ENCODE measurements around the gene SMYD3. TPM values are rescaled to one million over a fixed set of nuclear protein-coding genes. Genes with fewer than 3 reads are reported as not detected.

SMYD3 gene
- total and polyA plus RNA-seq, 2 donors (not counting 3 experiments of a cell fraction or from before 2014, with no cell fraction given) = 16.0 to 32.1 TPM

GRCh38 chr1:245957427-245957826 lies 549.7 kb downstream of the SMYD3 start:
- FAIRE-seq = no peak
- POLR2A ChIA-PET = no interaction called here
- intact Hi-C loops (cut with micrococcal nuclease) = no loop called here

More at GRCh38 chr1:245957427-245957826, 549.7 kb downstream of the SMYD3 start:
- no peak overlapping the region for H3K4me3 ChIP-seq (replicated peaks in 1 of 3; ENCODE audit: insufficient read depth in 1 of 3, low read depth in 1 of 3, low read length in 3 of 3)
- H3K27ac ChIP-seq (ENCODE audit: insufficient read depth, low read depth, low read length) = no peak overlapping the region
- no peaks in the 10 kb centered on the region for H3K79me2 ChIP-seq (ENCODE audit: control insufficient read depth, insufficient read depth, low read length)
- no peaks in the 10 kb centered on the region for H3K27me3 ChIP-seq (ENCODE audit: control insufficient read depth in 2 of 2, insufficient read depth in 2 of 2, low read length in 2 of 2)
- dilution Hi-C loops (cut with MboI; ENCODE audit: extremely low pct_ligation_motif_present, low sequenced_read_pairs) = no loop called here
- peak; percentile 72 for DNase-seq (ENCODE audit: low read depth, low spot score)
- CTCF ChIA-PET = interaction anchor here (0.8 to 1.5 kb wide), 4 partner anchors 12 to 804 kb away, joined by 3 to 7 read pairs (median 4); no protein-coding TSS in a partner anchor
- peaks cover 16% of the 10 kb centered on the region for H3K4me1 ChIP-seq (ENCODE audit: control insufficient read depth, extremely low read depth, insufficient read depth, low read length)
- H4K20me1 ChIP-seq (replicated peaks; ENCODE audit: control insufficient read depth, extremely low read depth, insufficient read depth, low read length) = no peaks in the 10 kb centered on the region
- H2AFZ ChIP-seq (ENCODE audit: low read depth, low read length) = no peak overlapping the region
- H3K9ac ChIP-seq (replicated peaks; ENCODE audit: extremely low read depth, insufficient read depth, low read length) = no peak overlapping the region
- TF ChIP-seq CTCF (IDR thresholded peaks at IDR 0.05; ENCODE audit: extremely low read depth in 1 of 2, insufficient read depth in 1 of 2, low read depth in 1 of 2, low read length in 2 of 2) (no peak), POLR2AphosphoS5 (IDR thresholded peaks at IDR 0.05; ENCODE audit: insufficient read depth, low read depth, low read length) (no peak), FOS (IDR thresholded peaks at IDR 0.05; ENCODE audit: borderline replicate concordance, insufficient read depth, low read length) (no peak), MYC (IDR thresholded peaks at IDR 0.05; ENCODE audit: low read depth, low read length) (no peak), EZH2 (IDR thresholded peaks at IDR 0.05; ENCODE audit: borderline replicate concordance, low read depth, low read length, severe bottlenecking) (no peak), GATA2 (IDR thresholded peaks at IDR 0.05; ENCODE audit: insufficient read depth, insufficient read length, low read depth, low read length) (no peak)
- H3K9me1 ChIP-seq (replicated peaks; ENCODE audit: control insufficient read depth, extremely low read depth, insufficient read depth, low read length) = no peaks in the 10 kb centered on the region
- H3K4me2 ChIP-seq (ENCODE audit: insufficient read depth, low read length) = peak overlapping the region; percentile 53
- no peaks in the 10 kb centered on the region for H3K36me3 ChIP-seq (ENCODE audit: control insufficient read depth in 2 of 2, extremely low read depth in 1 of 2, insufficient read depth in 2 of 2, low read length in 2 of 2)
- H3K9me3 ChIP-seq (replicated peaks; ENCODE audit: control insufficient read depth, insufficient read depth, low read length) = no peaks in the 10 kb centered on the region
- no TSS peak for BruUV-seq (replicated peaks)
